Fibroblast of lung (primary cell): ENCODE results near the gene RPAP3. TPM values are rescaled to one million over a fixed set of nuclear protein-coding genes. Genes with fewer than 3 reads are reported as not detected.

ENCODE experiments used
- DNase-seq, 2 donors: peaks; one replicate each; pipeline versions ENCODE4 v3.0.0 to v3.0.0-alpha.2; 2010; ENCODE audit warnings: low read depth in 2 of 2
- H2AFZ ChIP-seq: 2 replicates; pipeline ENCODE4 v1.5.1; 2012; ENCODE audit warnings: low read length, control low read depth, inconsistent platforms
- H3K27ac ChIP-seq: 2 replicates; pipeline ENCODE4 v1.5.1; 2011; ENCODE audit warnings: low read length, control low read depth; ENCODE audit not compliant: insufficient read depth
- H3K27me3 ChIP-seq: 2 replicates; pipeline ENCODE4 v1.5.1; 2011; ENCODE audit warnings: mild to moderate bottlenecking, low read length; ENCODE audit not compliant: control insufficient read depth, insufficient read depth
- H3K36me3 ChIP-seq: 2 replicates; pipeline ENCODE4 v1.5.1; 2011; ENCODE audit warnings: low read length; ENCODE audit not compliant: control insufficient read depth, insufficient read depth
- H3K4me1 ChIP-seq: 2 replicates; pipeline ENCODE4 v1.5.1; 2011; ENCODE audit warnings: low read length; ENCODE audit not compliant: control insufficient read depth, insufficient read depth; ENCODE audit errors: extremely low read depth
- H3K4me2 ChIP-seq: 2 replicates; pipeline ENCODE4 v1.5.1; 2011; ENCODE audit warnings: low read length, control low read depth; ENCODE audit not compliant: insufficient read depth; ENCODE audit errors: extremely low read depth
- H3K4me3 ChIP-seq, 4 experiments: fragments of 200-600 bp in 1 of 4; sonication (generic) in 1 of 4; replicated peaks in 1 of 4; 2 replicates each; pipeline ENCODE4 v1.5.1; 2011 to 2016; ENCODE audit warnings: low read length in 4 of 4, low read depth in 3 of 4, mild to moderate bottlenecking in 3 of 4, control low read depth in 2 of 4, inconsistent platforms in 1 of 4, mixed read lengths in 1 of 4; ENCODE audit not compliant: insufficient read depth in 1 of 4; ENCODE audit errors: control extremely low read depth in 1 of 4
- H3K79me2 ChIP-seq: 2 replicates; pipeline ENCODE4 v1.5.1; 2012; ENCODE audit warnings: mild to moderate bottlenecking, low read length, inconsistent platforms; ENCODE audit not compliant: control insufficient read depth, insufficient read depth
- H3K9ac ChIP-seq: 2 replicates; pipeline ENCODE4 v1.5.1; 2011; ENCODE audit warnings: mild to moderate bottlenecking, low read length, control low read depth; ENCODE audit not compliant: insufficient read depth
- H3K9me3 ChIP-seq: 2 replicates; pipeline ENCODE4 v1.5.1; 2012; ENCODE audit warnings: low read depth, low read length; ENCODE audit not compliant: control insufficient read depth, insufficient read depth
- H4K20me1 ChIP-seq: 2 replicates; pipeline ENCODE4 v1.5.1; 2011; ENCODE audit warnings: low read length; ENCODE audit not compliant: control insufficient read depth, insufficient read depth; ENCODE audit errors: extremely low read depth
- CTCF ChIP-seq, 2 donors: IDR thresholded peaks in 1 of 2; conservative IDR thresholded peaks in 1 of 2; 1 replicate in 1 of 2; 2 replicates in 1 of 2; pipeline ENCODE4 v1.5.1; 2011 to 2012; ENCODE audit warnings: low read length in 2 of 2, control low read depth in 1 of 2, inconsistent platforms in 1 of 2, low read depth in 1 of 2, mild to moderate bottlenecking in 1 of 2
- EZH2 ChIP-seq: IDR thresholded peaks from 2 replicates; pipeline ENCODE4 v1.5.1; 2012; ENCODE audit warnings: low read length, control low read depth, mild to moderate bottlenecking; ENCODE audit errors: missing control alignments
- polyA plus RNA-seq, 2 donors: library from polyadenylated mRNA; depleted of rRNA in 1 of 2; stranded (reverse) in 1 of 2; unstranded in 1 of 2; fragments of >200 nt; gene quantifications; 2 replicates each; pipeline ENCODE4 v1.2.1, GENCODE V29; 2011 to 2012; ENCODE audit warnings: missing spikeins in 1 of 2
- total RNA-seq: library from RNA; depleted of rRNA; stranded (reverse); fragments of >200 nt; gene quantifications from 2 replicates; pipeline ENCODE4 v1.2.1, GENCODE V29; 2014

RPAP3 gene
- total and polyA plus RNA-seq, 2 donors (not counting 1 experiment from before 2014, with no cell fraction given): 12.1 to 23.8 TPM

- H2AFZ ChIP-seq: no peak overlapping the region
- no peaks in the 10 kb centered on the region for H3K36me3 ChIP-seq
- H3K4me2 ChIP-seq: no peak overlapping the region
- no peaks in the 10 kb centered on the region for H3K27me3 ChIP-seq
- no peak overlapping the region for H3K9ac ChIP-seq
- H3K27ac ChIP-seq: no peak overlapping the region
- no peaks in the 10 kb centered on the region for H3K79me2 ChIP-seq
- DNase-seq: no peak
- H4K20me1 ChIP-seq: no peaks in the 10 kb centered on the region
- H3K9me3 ChIP-seq: no peaks in the 10 kb centered on the region
- TF ChIP-seq CTCF (conservative IDR thresholded peaks at IDR 0.05 in 1 of 2, IDR thresholded peaks at IDR 0.05 in 1 of 2; ENCODE audit: low read depth in 1 of 2, low read length in 2 of 2) (no peak), EZH2 (no peak)
- no peaks in the 10 kb centered on the region for H3K4me1 ChIP-seq
- H3K4me3 ChIP-seq: no peak overlapping the region
Measured at GRCh38 chr12:47615711-47616110, 90.1 kb downstream of the RPAP3 start.

- Histone ChIP-seq H2AFZ (no peak overlapping the region), H3K27me3 (no peaks in the 10 kb centered on the region), H3K27ac (no peak overlapping the region), H3K36me3 (no peaks in the 10 kb centered on the region), H3K4me3 (no peak overlapping the region), H3K4me1 (no peaks in the 10 kb centered on the region), H3K9me3 (no peaks in the 10 kb centered on the region), H3K4me2 (no peak overlapping the region), H3K79me2 (no peaks in the 10 kb centered on the region), H4K20me1 (no peaks in the 10 kb centered on the region), H3K9ac (no peak overlapping the region)
- no peak for TF ChIP-seq CTCF (conservative IDR thresholded peaks at IDR 0.05 in 1 of 2, IDR thresholded peaks at IDR 0.05 in 1 of 2; ENCODE audit: low read depth in 1 of 2, low read length in 2 of 2)
- no peak for TF ChIP-seq EZH2
- peak in 1 of 2 donors; percentile 54 for DNase-seq
Measured at GRCh38 chr12:47614521-47614920, 91.3 kb downstream of the RPAP3 start.

GRCh38 chr12:47612953-47613352 lies 92.9 kb downstream of the RPAP3 start:
- H3K4me3 ChIP-seq: no peak overlapping the region
- H3K4me1 ChIP-seq: no peaks in the 10 kb centered on the region

More at GRCh38 chr12:47612953-47613352, 92.9 kb downstream of the RPAP3 start:
- Histone ChIP-seq H3K27ac (no peak overlapping the region), H3K9ac (no peak overlapping the region), H3K27me3 (no peaks in the 10 kb centered on the region), H3K36me3 (no peaks in the 10 kb centered on the region), H3K79me2 (no peaks in the 10 kb centered on the region), H4K20me1 (no peaks in the 10 kb centered on the region), H2AFZ (no peak overlapping the region), H3K4me2 (no peak overlapping the region), H3K9me3 (no peaks in the 10 kb centered on the region)
- TF ChIP-seq CTCF (conservative IDR thresholded peaks at IDR 0.05 in 1 of 2, IDR thresholded peaks at IDR 0.05 in 1 of 2; ENCODE audit: low read depth in 1 of 2, low read length in 2 of 2): no peak
- TF ChIP-seq EZH2: no peak
- DNase-seq: no peak
